Measurements from ENCODE around the gene SORCS3.

Gene SORCS3

DNA sequence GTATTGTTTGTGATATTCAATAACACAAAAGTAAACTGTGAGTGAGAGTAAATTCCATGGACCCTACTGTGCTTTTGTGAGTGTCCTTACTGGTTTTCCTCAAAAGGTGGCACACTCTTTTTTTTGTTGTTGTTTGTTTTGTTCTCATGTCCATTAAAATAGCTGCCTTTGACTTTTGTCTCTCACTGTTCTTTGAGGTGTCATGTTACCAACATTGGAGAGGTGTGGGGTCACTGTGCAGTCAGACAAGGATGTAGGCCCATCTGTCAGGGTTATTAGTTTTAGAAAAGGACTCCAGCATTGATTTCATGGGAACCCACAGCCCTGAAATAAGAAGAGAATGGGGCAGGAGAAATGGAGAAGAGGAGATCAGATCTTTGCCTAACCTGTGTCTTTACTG lies 383.1 kb downstream of the SORCS3 start:
- DNase-seq (ENCODE audit: low read depth, low spot score): no peak

DNA sequence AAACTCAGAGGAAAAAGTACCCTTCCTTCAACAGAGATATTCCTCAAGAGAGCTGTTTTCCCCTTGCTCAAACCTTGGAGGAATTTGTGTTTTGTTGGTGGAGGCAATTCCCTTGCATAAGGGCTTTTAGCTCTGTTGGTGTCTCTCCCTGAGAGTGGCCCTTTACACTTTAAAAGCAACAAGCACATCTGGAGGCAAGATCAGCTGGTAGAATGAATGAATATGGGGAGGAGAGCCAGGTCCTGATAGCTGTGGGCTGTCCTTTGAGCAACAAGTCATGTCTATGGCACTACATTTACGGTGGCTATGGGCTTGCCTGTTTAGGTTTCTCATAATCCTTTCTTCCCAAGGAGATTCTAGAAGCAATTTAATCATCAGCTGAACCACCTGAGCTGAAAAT lies 384.0 kb downstream of the SORCS3 start:
- ChIA-PET POLR2A (no interaction called here), CTCF (no interaction called here)
- DNase-seq (ENCODE audit: low read depth, low spot score): no peak
- H3K4me3 ChIP-seq (ENCODE audit: low read depth, low read length): no peak overlapping the region
- TF ChIP-seq, protein P1, sequence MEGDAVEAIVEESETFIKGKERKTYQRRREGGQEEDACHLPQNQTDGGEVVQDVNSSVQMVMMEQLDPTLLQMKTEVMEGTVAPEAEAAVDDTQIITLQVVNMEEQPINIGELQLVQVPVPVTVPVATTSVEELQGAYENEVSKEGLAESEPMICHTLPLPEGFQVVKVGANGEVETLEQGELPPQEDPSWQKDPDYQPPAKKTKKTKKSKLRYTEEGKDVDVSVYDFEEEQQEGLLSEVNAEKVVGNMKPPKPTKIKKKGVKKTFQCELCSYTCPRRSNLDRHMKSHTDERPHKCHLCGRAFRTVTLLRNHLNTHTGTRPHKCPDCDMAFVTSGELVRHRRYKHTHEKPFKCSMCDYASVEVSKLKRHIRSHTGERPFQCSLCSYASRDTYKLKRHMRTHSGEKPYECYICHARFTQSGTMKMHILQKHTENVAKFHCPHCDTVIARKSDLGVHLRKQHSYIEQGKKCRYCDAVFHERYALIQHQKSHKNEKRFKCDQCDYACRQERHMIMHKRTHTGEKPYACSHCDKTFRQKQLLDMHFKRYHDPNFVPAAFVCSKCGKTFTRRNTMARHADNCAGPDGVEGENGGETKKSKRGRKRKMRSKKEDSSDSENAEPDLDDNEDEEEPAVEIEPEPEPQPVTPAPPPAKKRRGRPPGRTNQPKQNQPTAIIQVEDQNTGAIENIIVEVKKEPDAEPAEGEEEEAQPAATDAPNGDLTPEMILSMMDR (IDR thresholded peaks at IDR 0.05; ENCODE audit: insufficient read depth, low read length, missing control alignments): no peak

More for the DNA sequence above, 383.1 kb downstream of the SORCS3 start:
- no peak overlapping the region for H3K4me3 ChIP-seq (ENCODE audit: low read depth, low read length)
- POLR2A ChIA-PET: no interaction called here
- TF ChIP-seq, protein P1 (IDR thresholded peaks at IDR 0.05; ENCODE audit: insufficient read depth, low read length, missing control alignments): no peak
- CTCF ChIA-PET: no interaction called here

DNA sequence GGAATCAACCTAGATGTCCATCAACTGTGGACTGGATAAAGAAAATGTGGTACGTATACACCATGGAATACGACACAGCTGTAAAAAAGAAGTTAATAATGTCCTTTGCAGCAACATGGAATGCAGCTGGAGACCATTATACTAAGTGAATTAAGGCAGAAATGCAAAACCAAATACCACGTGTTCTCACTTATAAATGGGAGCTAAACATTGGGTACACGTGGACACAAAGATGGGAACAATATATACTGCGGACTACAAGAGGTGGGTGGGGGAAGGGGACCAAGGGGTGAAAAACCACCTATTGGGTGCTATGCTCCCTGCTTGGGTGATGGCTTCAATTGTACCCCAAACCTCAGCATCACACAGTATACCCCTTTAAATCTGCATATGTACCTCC lies 385.5 kb downstream of the SORCS3 start:
- H3K4me3 ChIP-seq (ENCODE audit: low read depth, low read length): no peak overlapping the region
- ChIA-PET POLR2A (no interaction called here), CTCF (no interaction called here)
- TF ChIP-seq, protein P1 (IDR thresholded peaks at IDR 0.05; ENCODE audit: insufficient read depth, low read length, missing control alignments): no peak
- DNase-seq (ENCODE audit: low read depth, low spot score): no peak

DNA sequence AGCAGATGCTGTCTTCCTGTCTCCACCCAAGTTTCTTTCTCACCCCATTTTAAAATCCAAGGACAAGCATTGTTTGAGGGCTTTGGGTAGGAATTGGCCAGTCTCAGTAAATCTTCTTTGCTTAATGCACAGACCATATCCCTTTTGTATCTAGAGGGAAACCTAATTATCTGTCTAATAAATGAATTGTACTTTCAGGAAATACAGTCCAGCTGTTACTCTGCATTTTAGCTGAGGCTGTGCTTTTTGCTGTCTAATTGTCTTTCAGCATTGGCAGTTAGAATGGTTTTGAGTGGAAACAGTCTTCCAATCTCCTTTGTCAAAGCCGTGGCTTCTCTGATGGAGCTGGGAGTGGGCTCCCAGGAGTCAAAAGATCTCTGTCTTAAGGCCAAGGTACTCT lies 388.2 kb downstream of the SORCS3 start:
- DNase-seq (ENCODE audit: low read depth, low spot score): no peak
- ChIA-PET CTCF (no interaction called here), POLR2A (no interaction called here)
- no peak overlapping the region for H3K4me3 ChIP-seq (ENCODE audit: low read depth, low read length)
- TF ChIP-seq, protein P1 (IDR thresholded peaks at IDR 0.05; ENCODE audit: insufficient read depth, low read length, missing control alignments): no peak

DNA sequence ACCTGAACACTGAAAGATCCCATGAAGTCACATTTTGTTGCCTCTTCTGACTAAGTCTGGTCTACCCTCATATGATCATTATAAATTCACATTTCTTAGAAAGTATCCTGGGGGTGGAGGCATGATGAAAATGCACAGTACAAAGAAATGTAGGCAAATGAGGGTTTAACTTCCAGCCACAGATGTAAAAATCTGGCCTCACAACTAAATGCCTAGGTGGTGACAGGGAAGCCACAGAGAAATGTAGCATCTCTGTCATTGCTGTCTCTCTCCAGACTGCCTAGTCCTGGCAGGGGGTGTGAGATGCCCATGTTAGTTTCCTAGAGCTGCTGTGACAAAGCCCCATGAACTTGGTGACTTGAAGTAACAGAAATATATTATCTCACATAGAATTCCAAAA lies 395.9 kb downstream of the SORCS3 start:
- ChIA-PET CTCF (no interaction called here), POLR2A (no interaction called here)

DNA sequence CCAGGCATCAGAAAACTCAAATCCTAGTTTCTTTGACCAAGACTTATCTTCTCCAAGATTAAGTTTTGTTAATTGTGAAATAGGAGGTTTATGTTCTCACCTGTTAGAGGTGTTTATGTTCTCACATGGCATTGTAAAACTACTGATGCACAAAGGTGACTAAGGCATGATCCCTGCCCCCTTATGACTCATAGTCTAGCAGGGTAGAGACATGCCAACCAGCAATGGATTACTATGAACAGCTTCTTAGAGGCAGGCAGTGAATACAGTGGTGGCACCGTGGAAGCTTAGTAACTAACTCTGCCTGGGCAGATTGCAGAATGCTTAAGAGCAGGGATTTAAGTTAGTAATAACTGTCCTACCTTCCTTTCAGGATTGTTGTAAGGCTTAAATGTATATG lies 400.9 kb downstream of the SORCS3 start:
- ChIA-PET POLR2A (no interaction called here), CTCF (no interaction called here)
- H3K4me3 ChIP-seq (ENCODE audit: low read depth, low read length): no peak overlapping the region
- no peak for DNase-seq (ENCODE audit: low read depth, low spot score)
- TF ChIP-seq, protein P1 (IDR thresholded peaks at IDR 0.05; ENCODE audit: insufficient read depth, low read length, missing control alignments): no peak

More for the DNA sequence above, 395.9 kb downstream of the SORCS3 start:
- no peak for DNase-seq (ENCODE audit: low read depth, low spot score)
- TF ChIP-seq, protein P1 (IDR thresholded peaks at IDR 0.05; ENCODE audit: insufficient read depth, low read length, missing control alignments): no peak
- no peak overlapping the region for H3K4me3 ChIP-seq (ENCODE audit: low read depth, low read length)

All from AG04449 (cell line).